K562 (cell line): ENCODE data around the gene SLC22A16. TPM values are rescaled to one million over a fixed set of nuclear protein-coding genes. Genes with fewer than 3 reads are reported as not detected.

Experiments used
- ATAC-seq: fragments of 200-7000 bp; cut with Tn5 transposase; 3 replicates; pipeline ENCODE4 v1.9.1; 2020; ENCODE audit warnings: moderate library complexity
- BruUV-seq: library from RNA; stranded (reverse); fragments of 400-500 nt; replicated peaks from 2 replicates; lab custom pipeline; 2021; lab: Mats Ljungman, UMichigan
- CTCF ChIA-PET: fragments of 300-600 bp; formaldehyde crosslinking; extraction: SDS; loops from one replicate; lab custom pipeline; 2021; ENCODE audit warnings: low intra/inter-chr PET ratio; lab: Yijun Ruan, JAX
- POLR2A ChIA-PET: fragments of 300-600, 350-650 bp; sonication (Branson Sonifier 250); formaldehyde crosslinking; extraction: SDS; loops from one replicate; lab custom pipeline; 2021; ENCODE audit warnings: antibody characterized with exemption, inconsistent platforms; lab: Yijun Ruan, JAX
- DNase-seq, 4 experiments: peaks; one replicate each; pipeline versions ENCODE4 v3.0.0 to v3.0.0-alpha.2; 2011 to 2018; ENCODE audit warnings: low spot score in 3 of 4, mixed read lengths in 3 of 4; ENCODE audit errors: extremely low read depth in 1 of 4
- FAIRE-seq: peaks from 2 replicates; lab custom pipeline; 2011; peaks lifted over from hg19 to GRCh38; lab: Jason Lieb, UNC
- H2AFZ ChIP-seq: 2 replicates; pipeline ENCODE4 v1.6.0; 2011; ENCODE audit warnings: low read depth, low read length, control low read depth, inconsistent platforms
- H3K27ac ChIP-seq: fragments of 200-600 bp; 3 replicates; pipeline ENCODE4 v1.8.0; 2011; ENCODE audit warnings: low read depth, mild to moderate bottlenecking, control low read depth, inconsistent platforms, low read length, moderate library complexity, mixed read lengths; ENCODE audit errors: extremely low read depth
- H3K27me3 ChIP-seq, 2 experiments: fragments of 300-600 bp in 1 of 2; 2 replicates in 1 of 2; 3 replicates in 1 of 2; pipeline versions ENCODE4 v1.6.0 to v1.8.0; 2011; ENCODE audit warnings: inconsistent platforms in 2 of 2, low read length in 2 of 2, mild to moderate bottlenecking in 1 of 2, mixed read lengths in 1 of 2, moderate library complexity in 1 of 2; ENCODE audit not compliant: control insufficient read depth in 2 of 2, insufficient read depth in 2 of 2
- H3K36me3 ChIP-seq: fragments of 300-600 bp; 3 replicates; pipeline ENCODE4 v1.8.0; 2011; ENCODE audit warnings: mild to moderate bottlenecking, low read length, inconsistent platforms; ENCODE audit not compliant: control insufficient read depth, insufficient read depth
- H3K4me1 ChIP-seq, 2 experiments: fragments of 200-600 bp in 1 of 2; replicated peaks in 1 of 2; 2 replicates in 1 of 2; 3 replicates in 1 of 2; pipeline versions ENCODE4 v1.5.1 to v1.8.0; 2011; ENCODE audit warnings: inconsistent platforms in 2 of 2, low read length in 2 of 2, mild to moderate bottlenecking in 1 of 2, mixed read lengths in 1 of 2, moderate library complexity in 1 of 2; ENCODE audit not compliant: control insufficient read depth in 2 of 2, insufficient read depth in 2 of 2
- H3K4me2 ChIP-seq: 2 replicates; pipeline ENCODE4 v1.6.1; 2011; ENCODE audit warnings: low read length, control low read depth, inconsistent platforms, mixed read lengths; ENCODE audit not compliant: insufficient read depth
- H3K4me3 ChIP-seq: fragments of 200-600 bp; sonication (generic), shearing (Covaris generic); 2 replicates; pipeline ENCODE4 v1.5.1; 2016; ENCODE audit warnings: control low read depth, inconsistent platforms
- H3K79me2 ChIP-seq: fragments of 200-600 bp; 3 replicates; pipeline ENCODE4 v1.8.0; 2011; ENCODE audit warnings: low read length, inconsistent platforms; ENCODE audit not compliant: control insufficient read depth, insufficient read depth
- H3K9ac ChIP-seq, 2 experiments: 2 replicates each; pipeline versions ENCODE4 v1.6.0 to v1.6.1; 2011; ENCODE audit warnings: low read depth in 2 of 2, low read length in 2 of 2, control low read depth in 1 of 2, inconsistent platforms in 1 of 2, mild to moderate bottlenecking in 1 of 2, mixed read lengths in 1 of 2; ENCODE audit not compliant: insufficient read depth in 1 of 2
- H3K9me1 ChIP-seq: one replicate; pipeline ENCODE4 v1.6.0; 2011; ENCODE audit warnings: inconsistent platforms, mild to moderate bottlenecking, low read length, moderate library complexity; ENCODE audit not compliant: control insufficient read depth, insufficient read depth
- H3K9me3 ChIP-seq: replicated peaks from 2 replicates; pipeline ENCODE4 v1.5.1; 2011; ENCODE audit warnings: low read depth, low read length, inconsistent platforms; ENCODE audit not compliant: control insufficient read depth, insufficient read depth
- H4K20me1 ChIP-seq: replicated peaks from 2 replicates; pipeline ENCODE4 v1.6.1; 2011; ENCODE audit warnings: low read length, inconsistent platforms, mixed read lengths; ENCODE audit not compliant: control insufficient read depth, insufficient read depth
- ATF1 ChIP-seq, 2 experiments: fragments of 450-650 bp in 1 of 2; IDR thresholded peaks; 2 replicates each; pipeline ENCODE4 v1.6.1; 2016; ENCODE audit warnings: missing compliant biosample characterization in 1 of 2, missing genetic modification characterization in 1 of 2
- DDX20 ChIP-seq: fragments of 450-650 bp; IDR thresholded peaks from 2 replicates; pipeline ENCODE4 v1.6.1; 2016; ENCODE audit warnings: missing genetic modification characterization, low read depth, mild to moderate bottlenecking, missing compliant biosample characterization, moderate library complexity
- GATAD2A ChIP-seq: fragments of 450-650 bp; IDR thresholded peaks from 2 replicates; pipeline ENCODE4 v1.6.1; 2017
- JUNB ChIP-seq: fragments of 450-650 bp; formaldehyde crosslinking; conservative IDR thresholded peaks from 2 replicates; pipeline ENCODE4 v1.4.0; 2020; ENCODE audit warnings: mild to moderate bottlenecking
- NCOA2 ChIP-seq, 2 experiments: fragments of 450-650 bp; IDR thresholded peaks; 2 replicates each; pipeline ENCODE4 v1.6.1; 2018; ENCODE audit warnings: mild to moderate bottlenecking in 2 of 2, moderate library complexity in 1 of 2; ENCODE audit not compliant: partially characterized antibody in 2 of 2
- NFIC ChIP-seq: fragments of 450-650 bp; IDR thresholded peaks from 2 replicates; pipeline ENCODE4 v1.6.1; 2017; ENCODE audit warnings: mild to moderate bottlenecking, inconsistent platforms
- PHF21A ChIP-seq: fragments of 450-650 bp; IDR thresholded peaks from 2 replicates; pipeline ENCODE4 v1.6.1; 2017; ENCODE audit warnings: low read depth, borderline replicate concordance
- PML ChIP-seq: IDR thresholded peaks from 2 replicates; pipeline ENCODE4 v1.6.1; 2012; ENCODE audit warnings: low read length, inconsistent platforms
- POLR3G ChIP-seq: IDR thresholded peaks from 2 replicates; pipeline ENCODE4 v1.6.1; 2011; ENCODE audit not compliant: insufficient read length, insufficient replicate concordance; ENCODE audit errors: extremely low read depth
- SMARCA5 ChIP-seq: fragments of 450-650 bp; IDR thresholded peaks from 2 replicates; pipeline ENCODE4 v1.6.1; 2016
- TGIF2 ChIP-seq: sonication (generic); formaldehyde crosslinking; IDR thresholded peaks from 2 replicates; pipeline ENCODE4 v1.8.1; 2022; ENCODE audit warnings: mild to moderate bottlenecking, missing genetic modification reagents, moderate library complexity
- WGBS: fragments of 100-300 bp; shearing (Covaris generic); methylation state at CpG from one replicate; pipeline ENCODE4 v1.1.6; 2016; ENCODE audit warnings: low coverage, mixed read lengths; ENCODE audit not compliant: insufficient coverage; ENCODE audit errors: missing lambda C conversion rate; 5-methylcytosine and 5-hydroxymethylcytosine counted together
- in situ Hi-C: fragments of 300-500 bp; cut with MboI; formaldehyde crosslinking; loops from 4 replicates; pipeline ENCODE4 v1.15.0; 2018; ENCODE audit warnings: inconsistent platforms, mixed read lengths
- intact Hi-C: fragments of 100-400 bp; cut with micrococcal nuclease; formaldehyde crosslinking; loops from 2 replicates; pipeline ENCODE4 v1.14.2; 2022
- polyA plus RNA-seq, 8 experiments: library from polyadenylated mRNA; depleted of rRNA in 4 of 8; stranded (reverse) in 5 of 8; unstranded in 3 of 8; fragments of >200 nt; fragmentation: Nextera tagmentation in 2 of 8; fragmentation: Illumina TruSeq in 1 of 8; extraction: Ambion mirVana in 2 of 8; extraction: Trizol in 1 of 8; gene quantifications; 2 replicates each; pipeline versions ENCODE4 v1.2.1 to v1.2.3, GENCODE V29; 2011 to 2014; ENCODE audit warnings: inconsistent platforms in 1 of 8, missing spikeins in 1 of 8
- total RNA-seq, 7 experiments: library from RNA; depleted of rRNA in 6 of 7; stranded (reverse); fragments of >200 nt in 6 of 7; fragmentation: Illumina TruSeq in 2 of 7; extraction: Trizol in 2 of 7; gene quantifications; 2 replicates each; pipeline versions ENCODE4 v1.2.1 to v1.2.3, GENCODE V29; 2011 to 2021; ENCODE audit warnings: low replicate concordance in 1 of 7
- TF ChIP-seq, protein P1 (sequence below): fragments of 250-450 bp; sonication (Bioruptor Pico); IDR thresholded peaks from 2 replicates; pipeline ENCODE4 v1.6.1; 2021; ENCODE audit warnings: mild to moderate bottlenecking
- TF ChIP-seq, protein P2 (sequence below): fragments of 200-800 bp; sonication (Bioruptor generic); IDR thresholded peaks from 2 replicates; pipeline ENCODE4 v1.6.1; 2016; ENCODE audit warnings: missing genetic modification characterization, missing compliant biosample characterization

Gene SLC22A16
- total and polyA plus RNA-seq, 9 of the 15 experiments (the other 6 are each of a cell fraction or from before 2014, with no cell fraction given): not detected

DNA sequence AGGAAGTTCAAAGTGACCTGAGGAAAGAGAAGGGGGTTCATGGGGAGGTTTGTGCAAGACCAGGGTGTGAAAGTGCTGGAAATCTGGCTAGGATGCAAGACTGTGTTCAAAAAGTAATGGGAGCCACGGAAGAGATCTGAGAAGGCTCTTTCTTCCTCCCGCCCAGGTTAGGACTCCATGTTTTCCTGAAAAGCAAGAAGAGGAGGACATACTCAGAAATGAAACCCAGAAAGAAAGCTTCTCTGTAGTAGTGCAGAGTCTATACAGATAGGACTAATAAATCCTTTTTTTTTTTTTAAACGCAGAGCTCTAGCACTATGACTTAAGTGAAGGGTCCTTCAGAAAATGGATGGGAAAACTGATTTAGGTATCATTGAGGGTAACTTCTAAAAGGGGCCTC is 57.8 kb downstream of the SLC22A16 start:
- Histone ChIP-seq H3K27ac (no peak overlapping the region), H3K4me1 (no peaks in the 10 kb centered on the region), H3K36me3 (no peaks in the 10 kb centered on the region), H3K4me3 (no peak overlapping the region), H3K79me2 (no peaks in the 10 kb centered on the region), H3K4me2 (no peak overlapping the region), H3K9me1 (no peaks in the 10 kb centered on the region), H3K9ac (no peak overlapping the region), H2AFZ (no peak overlapping the region), H3K9me3 (no peaks in the 10 kb centered on the region), H3K27me3 (peaks cover 9 to 27% of the 10 kb centered on the region in 2 experiments; a peak in 4 of 5 replicates), H4K20me1 (no peaks in the 10 kb centered on the region)
- TF ChIP-seq TGIF2 (CRISPR knock-in tag) (no peak), ATF1 (CRISPR knock-in tag; IDR thresholded peaks at IDR 0.05) (no peak), ATF1 (tag; IDR thresholded peaks at IDR 0.05) (no peak), GATAD2A (no peak), PML (no peak), POLR3G (no peak), PHF21A (no peak), NCOA2 (IDR thresholded peaks at IDR 0.05; ENCODE audit: partially characterized antibody in 2 of 2) (no peak), JUNB (CRISPR knock-in tag) (no peak), DDX20 (tag) (no peak), NFIC (no peak), SMARCA5 (no peak)
- TF ChIP-seq, protein P1, sequence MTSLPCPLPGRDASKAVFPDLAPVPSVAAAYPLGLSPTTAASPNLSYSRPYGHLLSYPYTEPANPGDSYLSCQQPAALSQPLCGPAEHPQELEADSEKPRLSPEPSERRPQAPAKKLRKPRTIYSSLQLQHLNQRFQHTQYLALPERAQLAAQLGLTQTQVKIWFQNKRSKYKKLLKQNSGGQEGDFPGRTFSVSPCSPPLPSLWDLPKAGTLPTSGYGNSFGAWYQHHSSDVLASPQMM: no peak
- TF ChIP-seq, protein P2, sequence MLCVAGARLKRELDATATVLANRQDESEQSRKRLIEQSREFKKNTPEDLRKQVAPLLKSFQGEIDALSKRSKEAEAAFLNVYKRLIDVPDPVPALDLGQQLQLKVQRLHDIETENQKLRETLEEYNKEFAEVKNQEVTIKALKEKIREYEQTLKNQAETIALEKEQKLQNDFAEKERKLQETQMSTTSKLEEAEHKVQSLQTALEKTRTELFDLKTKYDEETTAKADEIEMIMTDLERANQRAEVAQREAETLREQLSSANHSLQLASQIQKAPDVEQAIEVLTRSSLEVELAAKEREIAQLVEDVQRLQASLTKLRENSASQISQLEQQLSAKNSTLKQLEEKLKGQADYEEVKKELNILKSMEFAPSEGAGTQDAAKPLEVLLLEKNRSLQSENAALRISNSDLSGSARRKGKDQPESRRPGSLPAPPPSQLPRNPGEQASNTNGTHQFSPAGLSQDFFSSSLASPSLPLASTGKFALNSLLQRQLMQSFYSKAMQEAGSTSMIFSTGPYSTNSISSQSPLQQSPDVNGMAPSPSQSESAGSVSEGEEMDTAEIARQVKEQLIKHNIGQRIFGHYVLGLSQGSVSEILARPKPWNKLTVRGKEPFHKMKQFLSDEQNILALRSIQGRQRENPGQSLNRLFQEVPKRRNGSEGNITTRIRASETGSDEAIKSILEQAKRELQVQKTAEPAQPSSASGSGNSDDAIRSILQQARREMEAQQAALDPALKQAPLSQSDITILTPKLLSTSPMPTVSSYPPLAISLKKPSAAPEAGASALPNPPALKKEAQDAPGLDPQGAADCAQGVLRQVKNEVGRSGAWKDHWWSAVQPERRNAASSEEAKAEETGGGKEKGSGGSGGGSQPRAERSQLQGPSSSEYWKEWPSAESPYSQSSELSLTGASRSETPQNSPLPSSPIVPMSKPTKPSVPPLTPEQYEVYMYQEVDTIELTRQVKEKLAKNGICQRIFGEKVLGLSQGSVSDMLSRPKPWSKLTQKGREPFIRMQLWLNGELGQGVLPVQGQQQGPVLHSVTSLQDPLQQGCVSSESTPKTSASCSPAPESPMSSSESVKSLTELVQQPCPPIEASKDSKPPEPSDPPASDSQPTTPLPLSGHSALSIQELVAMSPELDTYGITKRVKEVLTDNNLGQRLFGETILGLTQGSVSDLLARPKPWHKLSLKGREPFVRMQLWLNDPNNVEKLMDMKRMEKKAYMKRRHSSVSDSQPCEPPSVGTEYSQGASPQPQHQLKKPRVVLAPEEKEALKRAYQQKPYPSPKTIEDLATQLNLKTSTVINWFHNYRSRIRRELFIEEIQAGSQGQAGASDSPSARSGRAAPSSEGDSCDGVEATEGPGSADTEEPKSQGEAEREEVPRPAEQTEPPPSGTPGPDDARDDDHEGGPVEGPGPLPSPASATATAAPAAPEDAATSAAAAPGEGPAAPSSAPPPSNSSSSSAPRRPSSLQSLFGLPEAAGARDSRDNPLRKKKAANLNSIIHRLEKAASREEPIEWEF (CRISPR knock-in tag): no peak
- WGBS: 4% methylated on average over 3 of the region's 3 CpGs
- FAIRE-seq: no peak
- ChIA-PET CTCF (no interaction called here), POLR2A (no interaction called here)
- intact Hi-C loops: no loop called here
- no peak for DNase-seq
- ATAC-seq: no peak
- no TSS peak for BruUV-seq
- in situ Hi-C loops: no loop called here
